GM19452 (cell line): Measurements from ENCODE around the gene LRRC55.
"Not testable (repeated sequence)": the region's sequence is repeated elsewhere in the genome, so short reads cannot be mapped to it uniquely, and the experiment has no call there.

Source experiments
- ATAC-seq: cut with Tn5 transposase; IDR thresholded peaks from one replicate; pipeline ENCODE4 v1.9.1; 2021; ENCODE audit not compliant: unreplicated experiment

LRRC55 gene

DNA sequence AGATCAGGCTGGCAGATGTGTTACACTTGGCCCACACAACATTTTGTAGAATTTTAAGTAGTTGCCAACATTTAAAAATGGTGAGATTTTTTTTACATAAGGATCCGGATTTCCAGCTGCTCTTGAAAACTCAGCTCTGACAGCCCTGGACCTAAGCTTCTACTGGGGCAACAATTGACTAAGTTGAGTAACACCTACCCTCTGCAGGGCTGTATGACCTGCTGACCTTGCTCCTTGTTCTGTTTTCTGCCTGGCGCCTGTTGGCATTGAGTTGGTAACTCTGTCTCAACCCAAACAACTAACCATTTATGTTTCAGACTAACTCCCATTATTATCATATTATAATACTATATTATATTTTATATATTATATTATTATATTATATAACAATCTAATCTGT, 21.1 kb upstream of the LRRC55 start:
- no peak for ATAC-seq

GRCh38 chr11:57161351-57161750, 20.4 kb upstream of the LRRC55 start:
- no peak for ATAC-seq

DNA sequence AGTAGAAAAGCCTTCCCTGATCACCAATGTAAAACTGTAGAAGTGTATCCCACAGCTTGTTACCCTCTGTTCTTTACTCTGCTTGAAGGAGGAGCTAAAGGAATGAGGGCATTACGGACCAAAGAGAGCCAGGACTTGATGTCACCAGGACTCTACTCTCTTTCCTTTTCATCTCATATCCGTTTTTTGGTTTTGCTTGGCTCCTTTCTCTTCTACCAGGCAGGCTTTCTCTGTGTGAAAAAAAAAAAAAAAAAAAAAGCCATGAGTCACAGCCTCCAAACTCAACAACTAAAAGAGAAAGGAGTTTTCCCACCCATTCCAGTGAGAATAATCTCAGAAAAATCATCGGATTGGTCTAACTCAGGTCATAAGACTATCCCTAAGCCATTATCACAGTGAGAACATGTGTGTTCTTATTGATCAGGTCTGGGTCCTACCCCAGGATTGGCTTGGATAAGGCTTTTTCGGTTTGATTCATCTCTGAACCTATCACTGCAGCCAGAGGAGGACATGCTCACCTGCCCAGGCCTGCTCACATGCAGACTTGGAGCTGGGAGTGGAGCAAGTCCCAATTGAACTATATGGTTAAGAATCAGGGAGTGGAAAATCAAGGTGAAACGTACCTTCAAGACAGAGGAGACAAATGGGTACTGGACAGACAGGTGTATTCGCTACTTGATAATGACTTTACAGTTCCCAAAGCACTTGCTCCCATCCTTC, 19.4 kb upstream of the LRRC55 start:
- no peak for ATAC-seq

- no peak for ATAC-seq
Observed at GRCh38 chr11:57163160-57163868, 18.4 kb upstream of the LRRC55 start.

- ATAC-seq: no peak
Observed at GRCh38 chr11:57164317-57164716, 17.4 kb upstream of the LRRC55 start.

GRCh38 chr11:57167125-57167846, 14.5 kb upstream of the LRRC55 start:
- ATAC-seq: no peak

GRCh38 chr11:57169732-57170313, 11.9 kb upstream of the LRRC55 start:
- ATAC-seq: not testable (repeated sequence)

DNA sequence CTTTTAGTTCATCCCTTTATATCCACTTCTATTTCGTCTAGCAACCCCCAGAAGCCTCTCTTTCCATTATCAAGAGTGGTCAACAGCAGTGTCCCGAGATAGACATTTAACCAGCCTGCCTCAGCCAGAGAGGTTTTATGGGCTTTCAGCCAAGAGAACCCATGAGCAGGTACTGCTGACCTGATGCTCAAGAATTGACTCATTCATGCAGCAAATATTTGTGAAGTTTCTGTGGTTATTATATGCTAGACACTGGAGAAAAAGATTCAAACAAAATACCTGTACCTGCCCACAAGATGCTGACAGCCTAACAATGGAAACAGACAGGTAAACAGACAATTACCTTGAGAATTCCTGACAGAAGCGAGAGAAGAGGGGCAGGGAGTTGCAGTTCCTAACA, 9.7 kb upstream of the LRRC55 start:
- ATAC-seq: no peak

DNA sequence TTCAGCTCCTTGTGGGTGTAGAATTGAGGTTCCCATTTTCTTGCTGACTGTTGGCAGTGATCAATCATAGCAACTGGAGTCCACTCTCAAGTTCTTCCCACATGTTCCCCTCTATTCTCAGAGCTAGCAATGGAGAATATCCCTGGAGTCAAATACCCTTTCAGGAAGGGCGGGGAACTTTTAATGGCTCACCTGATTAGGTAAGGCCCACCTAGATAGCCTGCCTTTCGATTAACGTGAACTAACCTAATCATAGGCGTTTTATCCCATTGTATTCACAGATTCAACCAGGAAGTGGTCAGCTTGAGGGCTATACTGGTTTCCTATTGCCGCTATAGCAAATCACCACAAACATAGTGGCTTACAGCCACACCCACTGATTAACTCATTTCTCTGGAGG, 7.1 kb upstream of the LRRC55 start:
- no peak for ATAC-seq

GRCh38 chr11:57175478-57175877, 6.3 kb upstream of the LRRC55 start:
- ATAC-seq: no peak

DNA sequence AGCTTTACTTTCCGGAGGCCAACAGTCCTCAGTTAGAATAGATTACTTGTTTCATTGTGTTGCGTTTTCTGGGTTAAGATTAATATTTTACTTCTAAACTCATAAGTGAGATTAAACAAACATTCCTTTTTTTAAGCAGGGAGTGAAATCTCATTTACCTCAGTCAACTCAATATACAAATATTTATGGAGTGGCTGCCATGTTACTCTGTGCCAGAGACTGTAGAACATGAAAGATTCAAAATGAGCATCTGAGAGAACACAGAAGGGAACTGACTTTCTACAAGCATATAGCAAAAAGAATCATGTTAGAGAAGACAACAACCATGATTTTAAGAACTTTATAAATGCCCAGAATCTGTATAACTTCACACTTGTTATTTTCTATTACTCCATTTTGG, 3.4 kb upstream of the LRRC55 start:
- no peak for ATAC-seq

- no peak for ATAC-seq
Observed at GRCh38 chr11:57179681-57180080, 2.1 kb upstream of the LRRC55 start.

DNA sequence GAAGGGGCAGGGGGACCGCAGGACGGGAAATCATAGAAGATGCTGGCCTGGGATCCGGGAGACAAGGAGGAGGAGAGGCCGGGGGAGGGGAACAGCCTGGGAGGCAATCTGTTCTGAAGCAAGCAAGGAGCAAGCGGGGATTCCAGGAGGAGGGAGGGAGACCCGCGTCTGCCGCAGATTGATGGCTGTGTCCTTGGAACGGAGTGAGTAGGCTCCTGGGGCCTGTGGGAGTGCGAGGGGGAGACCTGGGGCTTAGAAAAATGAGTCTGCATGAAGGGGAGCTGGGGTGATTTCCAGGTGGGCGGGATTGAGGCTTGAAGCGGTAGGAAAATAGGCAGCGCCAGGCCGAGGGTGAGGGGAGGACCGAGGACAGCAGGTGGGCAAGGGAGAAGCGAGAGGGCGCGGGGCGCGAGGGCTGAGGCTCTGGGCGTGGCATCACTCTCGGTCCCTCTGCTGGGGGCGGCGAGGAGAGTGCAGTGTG, 1.6 kb upstream of the LRRC55 start:
- ATAC-seq: no peak

GRCh38 chr11:57180964-57181363, 789 bp upstream of the LRRC55 start:
- no peak for ATAC-seq

DNA sequence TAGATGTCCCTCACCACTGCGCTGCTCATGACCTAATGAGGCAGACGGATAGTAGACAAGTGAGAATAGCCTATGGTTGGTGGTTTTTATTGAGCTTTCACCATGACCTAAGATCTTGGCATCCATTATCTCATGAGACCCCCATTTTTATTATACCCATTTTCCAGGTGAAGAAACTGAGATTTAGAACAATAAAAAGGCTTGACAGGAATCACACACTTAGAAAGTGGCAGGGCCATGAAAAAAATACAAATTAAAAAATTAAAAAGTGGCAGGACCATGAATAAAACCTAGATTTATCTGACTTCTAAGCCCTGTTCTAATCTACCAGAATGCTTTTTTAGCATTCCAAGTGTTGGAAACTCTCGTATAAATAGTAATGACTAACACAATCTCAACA, 1.1 kb downstream of the LRRC55 start:
- no peak for ATAC-seq

- ATAC-seq: no peak
Observed at GRCh38 chr11:57190548-57190947, 8.8 kb downstream of the LRRC55 start.

- no peak for ATAC-seq
Observed at GRCh38 chr11:57191311-57192219, 9.8 kb downstream of the LRRC55 start.

DNA sequence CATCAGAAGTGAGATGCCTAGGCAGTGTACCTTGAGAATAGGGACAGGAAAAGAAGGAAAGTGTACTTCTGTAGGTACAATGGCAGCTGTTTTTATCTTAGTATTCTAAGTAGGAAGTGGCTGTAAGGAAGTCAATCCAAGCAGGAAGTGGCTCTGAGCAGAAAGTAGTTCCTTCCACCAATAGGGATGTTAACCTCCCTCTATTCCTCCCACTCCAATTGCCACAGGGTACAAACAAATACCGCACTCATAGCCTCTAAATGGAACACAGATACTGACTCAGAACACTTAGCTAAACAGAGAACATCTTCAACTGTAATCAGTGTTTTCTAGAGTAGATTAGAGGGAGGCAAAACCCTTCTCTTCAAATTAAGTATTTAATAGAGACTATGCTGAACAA, 10.6 kb downstream of the LRRC55 start:
- no peak for ATAC-seq

DNA sequence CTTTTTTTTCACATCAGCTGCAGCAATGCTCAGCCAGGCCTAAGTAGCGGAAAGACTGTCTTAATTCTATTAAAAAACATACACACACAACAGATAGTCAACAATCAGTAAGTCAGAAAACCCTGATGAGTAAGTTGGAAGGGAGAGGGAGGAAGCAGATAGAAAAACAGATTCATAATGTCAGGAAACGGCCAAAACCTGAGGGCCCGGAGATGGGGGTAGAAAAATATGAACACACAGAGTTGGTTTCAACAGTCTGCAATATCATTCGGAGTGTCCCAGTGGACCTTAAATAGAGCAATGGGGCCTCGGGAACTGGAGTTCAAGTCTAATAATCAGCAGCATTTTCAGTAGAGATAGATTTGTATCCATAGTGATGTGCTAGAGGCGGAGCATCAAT, 14.8 kb downstream of the LRRC55 start:
- no peak for ATAC-seq

DNA sequence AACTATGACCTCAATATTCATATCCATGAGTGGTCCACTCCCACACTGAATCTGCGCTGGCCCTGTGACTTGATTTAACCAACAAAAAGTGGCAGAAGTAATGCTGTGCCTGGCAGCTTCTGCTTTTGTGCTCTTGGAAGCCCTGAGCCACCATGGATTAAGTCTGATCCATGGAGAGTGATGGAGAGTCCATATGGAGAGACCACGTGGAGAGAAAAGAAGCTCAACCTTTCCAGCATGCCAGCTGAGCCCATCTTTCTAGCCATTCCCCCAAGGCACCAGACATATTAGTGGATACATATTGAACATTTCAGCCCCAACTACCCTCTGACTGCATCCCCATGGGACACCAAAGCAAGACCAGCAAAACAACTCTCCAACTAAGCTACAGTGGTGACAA, 16.0 kb downstream of the LRRC55 start:
- no peak for ATAC-seq

- no peak for ATAC-seq
Observed at GRCh38 chr11:57199330-57199729, 17.6 kb downstream of the LRRC55 start.
